Smooth muscle cell (in vitro differentiated cells): ENCODE data around the gene NPHP4. TPM values are rescaled to one million over a fixed set of nuclear protein-coding genes. Genes with fewer than 3 reads are reported as not detected.

Experiments used
- DNase-seq: peaks from one replicate; lab custom pipeline; 2025; ENCODE audit not compliant: unreplicated experiment; lab: John Stamatoyannopoulos, UW
- H2AFZ ChIP-seq: fragments of 200-600 bp; sonication (generic); 2 replicates; pipeline ENCODE4 v1.6.0; 2016; ENCODE audit warnings: antibody characterized with exemption, low read depth, mild to moderate bottlenecking
- H3F3A ChIP-seq: fragments of 200-600 bp; sonication (generic); 2 replicates; pipeline ENCODE4 v1.6.0; 2017; ENCODE audit warnings: antibody characterized with exemption, low read depth
- H3K27ac ChIP-seq: fragments of 200-600 bp; sonication (generic); 2 replicates; pipeline ENCODE4 v1.5.1; 2016; ENCODE audit warnings: low read depth, mild to moderate bottlenecking
- H3K27me3 ChIP-seq: fragments of 200-600 bp; sonication (generic); 2 replicates; pipeline ENCODE4 v1.6.1; 2016; ENCODE audit warnings: low read depth, mild to moderate bottlenecking
- H3K36me3 ChIP-seq: fragments of 200-600 bp; sonication (generic); 2 replicates; pipeline ENCODE4 v1.5.1; 2016; ENCODE audit warnings: low read depth
- H3K4me1 ChIP-seq: fragments of 200-600 bp; sonication (generic); 2 replicates; pipeline ENCODE4 v1.5.1; 2016; ENCODE audit warnings: low read depth
- H3K4me2 ChIP-seq: fragments of 200-600 bp; sonication (generic); 2 replicates; pipeline ENCODE4 v1.6.0; 2016; ENCODE audit warnings: mild to moderate bottlenecking
- H3K4me3 ChIP-seq: fragments of 200-600 bp; sonication (generic); 2 replicates; pipeline ENCODE4 v1.5.1; 2016; ENCODE audit warnings: mild to moderate bottlenecking
- H3K79me2 ChIP-seq: fragments of 200-600 bp; sonication (generic); 2 replicates; pipeline ENCODE4 v1.6.0; 2016; ENCODE audit warnings: low read depth, mild to moderate bottlenecking
- H3K9ac ChIP-seq: fragments of 200-600 bp; sonication (generic); 2 replicates; pipeline ENCODE4 v1.6.0; 2016; ENCODE audit warnings: low read depth
- H3K9me3 ChIP-seq: fragments of 200-600 bp; sonication (generic); replicated peaks from 2 replicates; pipeline ENCODE4 v1.5.1; 2016; ENCODE audit warnings: low read depth
- H4K20me1 ChIP-seq: fragments of 200-600 bp; sonication (generic); 2 replicates; pipeline ENCODE4 v1.6.0; 2016; ENCODE audit warnings: low read depth
- CTCF ChIP-seq: fragments of 200-600 bp; sonication (generic); IDR thresholded peaks from 2 replicates; pipeline ENCODE4 v1.5.1; 2017; ENCODE audit warnings: borderline replicate concordance, mild to moderate bottlenecking, antibody characterized with exemption; ENCODE audit not compliant: insufficient read depth, poor library complexity, severe bottlenecking
- WGBS: methylation state at CpG from one replicate; pipeline ENCODE4 v1.1.7; 2016; ENCODE audit warnings: low lambda C conversion rate; 5-methylcytosine and 5-hydroxymethylcytosine counted together
- polyA plus RNA-seq: library from polyadenylated mRNA; unstranded; fragments of >200 nt; fragmentation: Nextera tagmentation; extraction: Ambion mirVana; gene quantifications from 2 replicates; pipeline ENCODE4 v1.2.1, GENCODE V29; 2016
- total RNA-seq: library from RNA; depleted of rRNA; stranded (reverse); fragments of >200 nt; gene quantifications from 2 replicates; pipeline ENCODE4 v1.2.3, GENCODE V29; 2014

NPHP4 gene
- total and polyA plus RNA-seq, 2 experiments from 2014 or later = 5.4 to 8.4 TPM

GRCh38 chr1:5944154-5944842 lies 47.9 kb downstream of the NPHP4 start:
- H3K9me3 ChIP-seq = no peaks in the 10 kb centered on the region
- H3K9ac ChIP-seq = no peak overlapping the region
- TF ChIP-seq CTCF = no peak
- no peak overlapping the region for H2AFZ ChIP-seq
- no peaks in the 10 kb centered on the region for H3K4me1 ChIP-seq
- H4K20me1 ChIP-seq = no peaks in the 10 kb centered on the region
- H3K79me2 ChIP-seq = no peaks in the 10 kb centered on the region
- H3K4me2 ChIP-seq = no peak overlapping the region
- H3K27ac ChIP-seq = no peak overlapping the region
- no peak for DNase-seq
- no peaks in the 10 kb centered on the region for H3K36me3 ChIP-seq
- H3K4me3 ChIP-seq = no peak overlapping the region
- H3F3A ChIP-seq = no peaks in the 10 kb centered on the region
- WGBS = 96% methylated on average over 27 of the region's 27 CpGs
- H3K27me3 ChIP-seq = no peaks in the 10 kb centered on the region

- Histone ChIP-seq H3K4me3 (no peak overlapping the region), H3K79me2 (no peaks in the 10 kb centered on the region), H3K36me3 (no peaks in the 10 kb centered on the region), H3K4me2 (no peak overlapping the region), H3K27me3 (no peaks in the 10 kb centered on the region), H3K4me1 (no peaks in the 10 kb centered on the region), H3K9me3 (no peaks in the 10 kb centered on the region), H3K9ac (no peak overlapping the region), H3K27ac (no peak overlapping the region), H3F3A (no peaks in the 10 kb centered on the region), H4K20me1 (no peaks in the 10 kb centered on the region), H2AFZ (no peak overlapping the region)
- TF ChIP-seq CTCF = no peak
- 94% methylated on average over 11 of the region's 11 CpGs for WGBS
- DNase-seq = no peak
Measured at GRCh38 chr1:5943343-5944124, 48.7 kb downstream of the NPHP4 start.

GRCh38 chr1:5941671-5942070 lies 50.6 kb downstream of the NPHP4 start:
- Histone ChIP-seq H3K27me3 (no peaks in the 10 kb centered on the region), H3K79me2 (no peaks in the 10 kb centered on the region), H3K36me3 (no peaks in the 10 kb centered on the region), H3K27ac (no peak overlapping the region), H2AFZ (no peak overlapping the region), H3K9me3 (no peaks in the 10 kb centered on the region), H3K4me1 (no peaks in the 10 kb centered on the region), H3F3A (no peaks in the 10 kb centered on the region), H3K9ac (no peak overlapping the region), H3K4me2 (no peak overlapping the region), H4K20me1 (no peaks in the 10 kb centered on the region), H3K4me3 (no peak overlapping the region)
- no peak for DNase-seq
- WGBS = 98% methylated on average over 7 of the region's 7 CpGs
- no peak for TF ChIP-seq CTCF
